GM23338 (cell line): Measurements from ENCODE around the gene NDUFA13. TPM values are rescaled to one million over a fixed set of nuclear protein-coding genes. Genes with fewer than 3 reads are reported as not detected.
A peak's percentile ranks its signal among the peaks of the same experiment; 100 is the strongest.

ENCODE experiments used
- ATAC-seq: fragments of 200-7000 bp; cut with Tn5 transposase; 3 replicates; pipeline ENCODE4 v1.9.1; 2020
- DNase-seq: peaks from one replicate; pipeline ENCODE4 v3.0.0-alpha.2; 2015; ENCODE audit warnings: low spot score
- H2AFZ ChIP-seq: fragments of 200-600 bp; sonication (generic); 2 replicates; pipeline ENCODE4 v1.8.0; 2016; ENCODE audit warnings: antibody characterized with exemption, mild to moderate bottlenecking, moderate library complexity
- H3F3A ChIP-seq: fragments of 200-600 bp; sonication (generic); replicated peaks from 2 replicates; pipeline ENCODE4 v1.8.0; 2017; ENCODE audit warnings: antibody characterized with exemption, mixed run types, low read depth
- H3K27ac ChIP-seq: fragments of 200-600 bp; sonication (generic); 2 replicates; pipeline ENCODE4 v1.6.1; 2016; ENCODE audit warnings: low read depth
- H3K27me3 ChIP-seq: fragments of 200-600 bp; sonication (generic); 2 replicates; pipeline ENCODE4 v1.8.0; 2016; ENCODE audit warnings: mild to moderate bottlenecking, mixed run types, moderate library complexity; ENCODE audit not compliant: insufficient read depth
- H3K36me3 ChIP-seq: fragments of 200-600 bp; sonication (generic); 2 replicates; pipeline ENCODE4 v1.8.0; 2016; ENCODE audit warnings: mild to moderate bottlenecking; ENCODE audit not compliant: insufficient read depth
- H3K4me1 ChIP-seq: fragments of 200-600 bp; sonication (generic); 2 replicates; pipeline ENCODE4 v1.8.0; 2016; ENCODE audit warnings: mild to moderate bottlenecking, moderate library complexity; ENCODE audit not compliant: insufficient read depth
- H3K4me2 ChIP-seq: fragments of 200-600 bp; sonication (generic); 2 replicates; pipeline ENCODE4 v1.7.1; 2017; ENCODE audit warnings: mixed run types
- H3K4me3 ChIP-seq: fragments of 200-600 bp; sonication (generic); 2 replicates; pipeline ENCODE4 v1.6.1; 2016; ENCODE audit warnings: mixed run types
- H3K79me2 ChIP-seq: fragments of 200-600 bp; sonication (generic); replicated peaks from 2 replicates; pipeline ENCODE4 v1.8.0; 2017; ENCODE audit warnings: mild to moderate bottlenecking; ENCODE audit not compliant: insufficient read depth
- H3K9me2 ChIP-seq: fragments of 200-600 bp; sonication (generic); 2 replicates; pipeline ENCODE4 v1.8.0; 2017; ENCODE audit not compliant: insufficient read depth
- H4K20me1 ChIP-seq: fragments of 200-600 bp; sonication (generic); replicated peaks from 2 replicates; pipeline ENCODE4 v1.8.0; 2017; ENCODE audit warnings: mild to moderate bottlenecking; ENCODE audit not compliant: insufficient read depth
- H3K27ac Mint-ChIP-seq: 2 replicates; pipeline ENCODE4 v1.8.0; 2020; ENCODE audit warnings: inconsistent platforms, mild to moderate bottlenecking, moderate library complexity, mixed read lengths
- H3K27me3 Mint-ChIP-seq: 3 replicates; pipeline ENCODE4 v1.8.0; 2022; ENCODE audit warnings: low read depth, mild to moderate bottlenecking, moderate library complexity, mixed read lengths, inconsistent platforms; ENCODE audit not compliant: insufficient read depth, poor library complexity
- H3K36me3 Mint-ChIP-seq: 3 replicates; pipeline ENCODE4 v1.8.0; 2021; ENCODE audit warnings: low read depth, mild to moderate bottlenecking, inconsistent platforms, moderate library complexity, mixed read lengths
- H3K4me1 Mint-ChIP-seq: 3 replicates; pipeline ENCODE4 v1.8.0; 2020; ENCODE audit warnings: mild to moderate bottlenecking, inconsistent platforms, mixed read lengths
- H3K4me3 Mint-ChIP-seq: 3 replicates; pipeline ENCODE4 v1.8.0; 2021; ENCODE audit warnings: moderate library complexity, mild to moderate bottlenecking, inconsistent platforms, mixed read lengths
- H3K9me3 Mint-ChIP-seq: 3 replicates; pipeline ENCODE4 v1.8.0; 2020; ENCODE audit warnings: moderate library complexity, mild to moderate bottlenecking, inconsistent platforms, mixed read lengths
- JUNB ChIP-seq: IDR thresholded peaks from one replicate; pipeline ENCODE4 v1.6.1; 2016; ENCODE audit warnings: antibody characterized with exemption; ENCODE audit not compliant: unreplicated experiment
- NANOG ChIP-seq: IDR thresholded peaks from 2 replicates; pipeline ENCODE4 v1.6.1; 2016; ENCODE audit warnings: antibody characterized with exemption, borderline replicate concordance
- ZNF331 ChIP-seq: fragments of 250-450 bp; sonication (Bioruptor Pico); IDR thresholded peaks from 2 replicates; pipeline ENCODE4 v1.5.0; 2020; ENCODE audit warnings: low read depth, mild to moderate bottlenecking, moderate library complexity
- polyA plus RNA-seq: library from polyadenylated mRNA; unstranded; fragments of >200 nt; fragmentation: Nextera tagmentation; extraction: Ambion mirVana; gene quantifications from 2 replicates; pipeline ENCODE4 v1.2.1, GENCODE V29; 2016
- total RNA-seq: library from RNA; depleted of rRNA; stranded (reverse); fragments of >200 nt; shearing (Covaris generic); gene quantifications from 2 replicates; pipeline ENCODE4 v1.2.3, GENCODE V29; 2014
- TF ChIP-seq, protein P1 (sequence below): IDR thresholded peaks from one replicate; pipeline ENCODE4 v1.6.1; 2018; ENCODE audit warnings: antibody characterized with exemption; ENCODE audit not compliant: unreplicated experiment
- TF ChIP-seq, protein P2 (sequence below), 2 experiments: fragments of 200-600 bp in 1 of 2; sonication (generic) in 1 of 2; conservative IDR thresholded peaks; 2 replicates each; pipeline versions ENCODE4 v1.5.1 to v1.6.1; 2016 to 2017; ENCODE audit warnings: antibody characterized with exemption in 2 of 2, low read depth in 2 of 2, mild to moderate bottlenecking in 2 of 2, moderate library complexity in 1 of 2

NDUFA13 gene
- total and polyA plus RNA-seq, 2 experiments from 2014 or later = 143 to 598 TPM

DNA sequence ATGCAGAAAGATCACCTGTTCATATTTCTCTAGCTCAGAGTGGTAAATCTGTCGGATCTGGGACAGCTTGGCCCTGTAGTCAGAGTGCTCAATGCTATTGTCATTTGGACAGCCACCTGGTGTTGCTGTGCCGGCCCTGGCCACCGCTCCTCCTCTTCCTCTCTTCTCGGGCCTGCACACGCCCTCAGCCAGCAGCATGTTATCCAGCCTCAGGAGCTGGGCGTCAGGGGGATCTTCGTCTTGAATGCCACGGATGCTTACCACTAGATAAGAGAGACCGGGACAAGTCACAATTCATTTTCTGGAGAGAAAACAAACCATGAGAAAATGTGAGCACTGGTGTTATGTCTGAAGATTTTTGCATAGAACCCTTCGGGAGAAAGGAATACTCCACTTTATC lies 54.5 kb downstream of the NDUFA13 start:
- no peak overlapping the region for H3K27ac ChIP-seq
- no peak overlapping the region for H3K4me3 Mint-ChIP-seq

DNA sequence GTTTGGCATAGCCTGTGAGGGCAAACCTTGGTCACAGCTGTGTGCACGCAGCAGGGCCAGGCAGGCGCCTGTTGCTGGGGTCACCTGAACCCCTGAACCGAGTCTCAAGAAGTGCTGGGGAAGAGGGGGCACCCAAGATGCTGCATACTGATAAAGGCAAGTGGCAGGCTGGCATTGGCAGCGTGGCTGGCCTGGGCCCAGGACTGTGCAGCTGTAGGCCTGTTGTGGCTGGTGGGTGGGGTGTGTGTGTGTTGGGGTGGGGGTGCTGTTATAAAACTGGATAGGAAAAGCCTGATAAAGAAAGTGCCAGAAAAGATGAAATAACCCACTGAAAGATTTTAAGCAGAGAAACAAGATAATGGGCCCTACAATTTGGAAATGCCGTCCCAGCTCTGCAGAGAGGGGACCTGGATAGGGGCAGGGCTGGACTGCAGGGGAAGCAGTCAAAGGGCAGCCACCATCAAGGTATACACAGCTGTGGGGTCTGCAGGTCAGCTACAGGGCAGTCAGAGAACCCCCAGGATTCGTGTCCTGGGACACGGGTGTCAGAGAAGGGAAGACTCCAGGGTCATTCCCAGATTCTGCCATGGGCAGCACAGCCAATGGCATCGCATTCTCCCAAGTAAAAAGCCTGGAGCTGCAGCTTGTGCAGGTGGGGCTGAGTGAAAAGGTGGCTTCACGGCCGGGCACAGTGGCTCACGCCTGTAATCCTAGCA lies 55.2 kb downstream of the NDUFA13 start:
- Histone ChIP-seq H3K4me1 (no peaks in the 10 kb centered on the region), H3F3A (no peaks in the 10 kb centered on the region), H3K36me3 (no peaks in the 10 kb centered on the region), H3K4me2 (no peak overlapping the region), H2AFZ (no peak overlapping the region), H4K20me1 (no peaks in the 10 kb centered on the region), H3K79me2 (no peaks in the 10 kb centered on the region), H3K9me2 (no peaks in the 10 kb centered on the region), H3K27ac (no peak overlapping the region), H3K4me3 (no peak overlapping the region), H3K27me3 (no peaks in the 10 kb centered on the region)
- Mint-ChIP-seq H3K4me3 (no peak overlapping the region), H3K36me3 (peaks cover 12% of the 10 kb centered on the region; the same call in 2 of the 3 replicates), H3K27me3 (peaks cover 4% of the 10 kb centered on the region), H3K9me3 (no peaks in the 10 kb centered on the region; the same call in 2 of the 3 replicates), H3K27ac (no peak overlapping the region), H3K4me1 (peaks cover 7% of the 10 kb centered on the region; the same call in 2 of the 3 replicates)
- TF ChIP-seq ZNF331 (CRISPR knock-in tag) = no peak
- DNase-seq = no peak
- no peak for ATAC-seq

More for the DNA sequence above, 54.5 kb downstream of the NDUFA13 start:
- no peaks in the 10 kb centered on the region for H3K79me2 ChIP-seq
- H3K4me1 ChIP-seq = no peaks in the 10 kb centered on the region
- H3K9me3 Mint-ChIP-seq = no peaks in the 10 kb centered on the region; the same call in 2 of the 3 replicates
- no peak overlapping the region for H3K4me2 ChIP-seq
- H3K4me1 Mint-ChIP-seq = peaks cover 5% of the 10 kb centered on the region; the same call in 2 of the 3 replicates
- H3K4me3 ChIP-seq = no peak overlapping the region
- H3K27me3 Mint-ChIP-seq = peaks cover 4% of the 10 kb centered on the region
- no peak for TF ChIP-seq JUNB
- no peak for TF ChIP-seq NANOG
- TF ChIP-seq, protein P1, sequence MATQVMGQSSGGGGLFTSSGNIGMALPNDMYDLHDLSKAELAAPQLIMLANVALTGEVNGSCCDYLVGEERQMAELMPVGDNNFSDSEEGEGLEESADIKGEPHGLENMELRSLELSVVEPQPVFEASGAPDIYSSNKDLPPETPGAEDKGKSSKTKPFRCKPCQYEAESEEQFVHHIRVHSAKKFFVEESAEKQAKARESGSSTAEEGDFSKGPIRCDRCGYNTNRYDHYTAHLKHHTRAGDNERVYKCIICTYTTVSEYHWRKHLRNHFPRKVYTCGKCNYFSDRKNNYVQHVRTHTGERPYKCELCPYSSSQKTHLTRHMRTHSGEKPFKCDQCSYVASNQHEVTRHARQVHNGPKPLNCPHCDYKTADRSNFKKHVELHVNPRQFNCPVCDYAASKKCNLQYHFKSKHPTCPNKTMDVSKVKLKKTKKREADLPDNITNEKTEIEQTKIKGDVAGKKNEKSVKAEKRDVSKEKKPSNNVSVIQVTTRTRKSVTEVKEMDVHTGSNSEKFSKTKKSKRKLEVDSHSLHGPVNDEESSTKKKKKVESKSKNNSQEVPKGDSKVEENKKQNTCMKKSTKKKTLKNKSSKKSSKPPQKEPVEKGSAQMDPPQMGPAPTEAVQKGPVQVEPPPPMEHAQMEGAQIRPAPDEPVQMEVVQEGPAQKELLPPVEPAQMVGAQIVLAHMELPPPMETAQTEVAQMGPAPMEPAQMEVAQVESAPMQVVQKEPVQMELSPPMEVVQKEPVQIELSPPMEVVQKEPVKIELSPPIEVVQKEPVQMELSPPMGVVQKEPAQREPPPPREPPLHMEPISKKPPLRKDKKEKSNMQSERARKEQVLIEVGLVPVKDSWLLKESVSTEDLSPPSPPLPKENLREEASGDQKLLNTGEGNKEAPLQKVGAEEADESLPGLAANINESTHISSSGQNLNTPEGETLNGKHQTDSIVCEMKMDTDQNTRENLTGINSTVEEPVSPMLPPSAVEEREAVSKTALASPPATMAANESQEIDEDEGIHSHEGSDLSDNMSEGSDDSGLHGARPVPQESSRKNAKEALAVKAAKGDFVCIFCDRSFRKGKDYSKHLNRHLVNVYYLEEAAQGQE = no peak
- TF ChIP-seq, protein P2, sequence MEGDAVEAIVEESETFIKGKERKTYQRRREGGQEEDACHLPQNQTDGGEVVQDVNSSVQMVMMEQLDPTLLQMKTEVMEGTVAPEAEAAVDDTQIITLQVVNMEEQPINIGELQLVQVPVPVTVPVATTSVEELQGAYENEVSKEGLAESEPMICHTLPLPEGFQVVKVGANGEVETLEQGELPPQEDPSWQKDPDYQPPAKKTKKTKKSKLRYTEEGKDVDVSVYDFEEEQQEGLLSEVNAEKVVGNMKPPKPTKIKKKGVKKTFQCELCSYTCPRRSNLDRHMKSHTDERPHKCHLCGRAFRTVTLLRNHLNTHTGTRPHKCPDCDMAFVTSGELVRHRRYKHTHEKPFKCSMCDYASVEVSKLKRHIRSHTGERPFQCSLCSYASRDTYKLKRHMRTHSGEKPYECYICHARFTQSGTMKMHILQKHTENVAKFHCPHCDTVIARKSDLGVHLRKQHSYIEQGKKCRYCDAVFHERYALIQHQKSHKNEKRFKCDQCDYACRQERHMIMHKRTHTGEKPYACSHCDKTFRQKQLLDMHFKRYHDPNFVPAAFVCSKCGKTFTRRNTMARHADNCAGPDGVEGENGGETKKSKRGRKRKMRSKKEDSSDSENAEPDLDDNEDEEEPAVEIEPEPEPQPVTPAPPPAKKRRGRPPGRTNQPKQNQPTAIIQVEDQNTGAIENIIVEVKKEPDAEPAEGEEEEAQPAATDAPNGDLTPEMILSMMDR (conservative IDR thresholded peaks at IDR 0.05; ENCODE audit: low read depth in 2 of 2) = no peak
- H3K27me3 ChIP-seq = no peaks in the 10 kb centered on the region
- H3K9me2 ChIP-seq = no peaks in the 10 kb centered on the region
- H3F3A ChIP-seq = no peaks in the 10 kb centered on the region
- no peak overlapping the region for H3K27ac Mint-ChIP-seq
- H3K36me3 ChIP-seq = no peaks in the 10 kb centered on the region
- H2AFZ ChIP-seq = no peak overlapping the region
- ATAC-seq (peak; percentile 28; the same call in 2 of the 3 replicates), DNase-seq (no peak)
- no peaks in the 10 kb centered on the region for H4K20me1 ChIP-seq
- peaks cover 12% of the 10 kb centered on the region; the same call in 2 of the 3 replicates for H3K36me3 Mint-ChIP-seq
